Heart left ventricle (tissue), 16 donors: ENCODE measurements around the gene MCF2L. TPM values are rescaled to one million over a fixed set of nuclear protein-coding genes. Genes with fewer than 3 reads are reported as not detected.
A peak's percentile ranks its signal among the peaks of the same experiment; 100 is the strongest.

Experiments
- ATAC-seq, 4 donors: fragments of 200-7000 bp; cut with Tn5 transposase; one replicate each; pipeline ENCODE4 v1.9.1; 2020 to 2022; ENCODE audit warnings: moderate library complexity in 4 of 4, mild to moderate bottlenecking in 3 of 4, moderate number of reproducible peaks in 1 of 4
- DNase-seq, 5 donors: peaks; one replicate each; pipeline ENCODE4 v3.0.0-alpha.2; 2020
- H3K27ac ChIP-seq, 12 donors: fragments of 200-600 bp; sonication (generic) in 4 of 12; one replicate each; pipeline versions ENCODE4 v1.5.0 to v1.8.0; 2016 to 2022; ENCODE audit warnings: mild to moderate bottlenecking in 2 of 12
- H3K27me3 ChIP-seq, 9 donors: fragments of 200-600 bp; sonication (generic) in 2 of 9; one replicate each; pipeline versions ENCODE4 v1.5.1 to v1.8.0; 2016 to 2022; ENCODE audit warnings: mild to moderate bottlenecking in 3 of 9
- H3K36me3 ChIP-seq, 9 donors: fragments of 200-600 bp; sonication (generic) in 2 of 9; one replicate each; pipeline versions ENCODE4 v1.5.0 to v1.8.0; 2018 to 2022; ENCODE audit warnings: mild to moderate bottlenecking in 2 of 9
- H3K4me1 ChIP-seq, 12 donors: fragments of 200-600 bp; sonication (generic) in 4 of 12; one replicate each; pipeline versions ENCODE4 v1.5.0 to v1.8.0; 2016 to 2022; ENCODE audit warnings: mild to moderate bottlenecking in 3 of 12
- H3K4me3 ChIP-seq, 12 donors: fragments of 200-600 bp; sonication (generic) in 4 of 12; one replicate each; pipeline versions ENCODE4 v1.5.0 to v1.8.0; 2017 to 2022; ENCODE audit warnings: mild to moderate bottlenecking in 9 of 12, moderate library complexity in 4 of 12
- H3K9me3 ChIP-seq, 12 donors: fragments of 200-600 bp; sonication (generic) in 4 of 12; one replicate each; pipeline versions ENCODE4 v1.5.0 to v1.8.0; 2016 to 2022; ENCODE audit warnings: mild to moderate bottlenecking in 1 of 12
- CTCF ChIP-seq, 12 donors: fragments of 200-600 bp; sonication (generic) in 4 of 12; IDR thresholded peaks; one replicate each; pipeline versions ENCODE4 v1.5.0 to v1.8.0; 2018 to 2022; ENCODE audit warnings: antibody characterized with exemption in 12 of 12, mild to moderate bottlenecking in 5 of 12
- POLR2A ChIP-seq, 2 donors: fragments of 450-650 bp; IDR thresholded peaks; one replicate each; pipeline ENCODE4 v1.6.1; 2017; ENCODE audit warnings: antibody characterized with exemption in 2 of 2, mild to moderate bottlenecking in 2 of 2, moderate library complexity in 2 of 2
- WGBS, 4 donors: extraction: QIAGEN DNeasy Blood & Tissue Kit in 2 of 4; methylation state at CpG; one replicate each; pipeline versions ENCODE4 v1.1.5 to v1.1.7; 2013 to 2018; 5-methylcytosine and 5-hydroxymethylcytosine counted together
- intact Hi-C, 10 donors: fragments of 100-400 bp; cut with DNase I; formaldehyde crosslinking; loops; one replicate each; pipeline versions ENCODE4 v1.11.1 to v1.14.2; 2022
- polyA plus RNA-seq, 2 donors: library from polyadenylated mRNA; stranded (reverse); fragments of 200-250 nt; gene quantifications; one replicate each; pipeline ENCODE4 v1.2.3, GENCODE V29; 2013
- total RNA-seq, 9 donors: library from RNA; depleted of rRNA in 2 of 9; stranded (reverse); fragments of >200 nt in 2 of 9; fragmentation: NEBNext Ultra II Directional in 3 of 9; extraction: Animal tissue kit (Norgen Biotek cat#: 25700) in 3 of 9; gene quantifications; one replicate each; pipeline versions ENCODE4 v1.1.0 to v1.2.4, GENCODE V29; 2016 to 2023
- donor health status: ischemic (EF 13 %, LVEDD 7.1; RV severe dilation, severe dysfunction).
- donor health status: healthy with polysubstance abuse.
- donor health status: DM: no; HTN: yes; CAD: no.
- donor health status: DM: no; HTN: no; CAD: no.
- donor health status: ischemic (EF 25% LVEDD 6.9; RV normal size, moderate dysfunction).
- donor health status: ischemic (EF 25% LVEDD 5.7; RV mildly dilated, moderate dysfunction).
- donor health status: healthy.
- donor health status: DM: yes; HTN: yes; CAD: no.
- donor health status: ischemic (EF 35%, LVEDD 5.7; RV mildly dilated, moderate dysfunction).
- donor health status: nonischemic (EF 11% LVEDD 7.7; RV severe dilation, severe dysfunction).
- donor health status: DM: yes; HTN: yes; CAD: no.
- donor health status: PGD.
- donor health status: ischemic (EF 29% LVEDD 5.4; RV normal size, mild dysfunction).
- donor health status: nonischemic (EF 23%, LVEDD 6.1; RV moderate dilation, normal function).

MCF2L gene
- total and polyA plus RNA-seq, 11 donors: 26.0 to 61.0 (median 42.7) TPM

- Histone ChIP-seq H3K36me3 (peaks cover 0 to 52% (median 29%) of the 10 kb centered on the region in 9 donors), H3K9me3 (no peaks in the 10 kb centered on the region), H3K27me3 (no peaks in the 10 kb centered on the region), H3K4me3 (no peak overlapping the region), H3K27ac (peak overlapping the region in 2 of 12 donors; percentile 17 to 30), H3K4me1 (peaks cover 0 to 13% (median under 1%) of the 10 kb centered on the region in 12 donors)
- no peak for ATAC-seq
- 80 to 90% (median 90%) methylated on average over 6 to 10 of the region's 10 CpGs for WGBS, 4 donors
- TF ChIP-seq POLR2A (IDR thresholded peaks at IDR 0.05) (no peak), CTCF (IDR thresholded peaks at IDR 0.05) (no peak)
- intact Hi-C loops: no loop called here
- peak in 2 of 5 donors; percentile 13 to 33 for DNase-seq
Observed at GRCh38 chr13:113083022-113083373, 114.0 kb downstream of the MCF2L start.

- intact Hi-C loops: no loop called here
- DNase-seq: peak; percentile 64 to 90 (median 75)
- peak overlapping the region in 2 of 12 donors; percentile 17 to 30 for H3K27ac ChIP-seq
Observed at GRCh38 chr13:113083402-113084061, 114.5 kb downstream of the MCF2L start.

GRCh38 chr13:113084094-113084942 is 115.3 kb downstream of the MCF2L start:
- 88 to 93% (median 93%) methylated on average over 21 to 25 of the region's 25 CpGs for WGBS, 4 donors

More at GRCh38 chr13:113083402-113084061, 114.5 kb downstream of the MCF2L start:
- Histone ChIP-seq H3K9me3 (no peaks in the 10 kb centered on the region), H3K4me1 (peaks cover 0 to 13% (median under 1%) of the 10 kb centered on the region in 12 donors), H3K27me3 (no peaks in the 10 kb centered on the region), H3K36me3 (peaks cover 0 to 53% (median 33%) of the 10 kb centered on the region in 9 donors), H3K4me3 (no peak overlapping the region)
- TF ChIP-seq POLR2A (IDR thresholded peaks at IDR 0.05) (no peak), CTCF (IDR thresholded peaks at IDR 0.05) (no peak)
- WGBS, 4 donors: 40 to 51% (median 50%) methylated on average over 16 to 18 of the region's 18 CpGs
- peak; percentile 67 to 87 (median 78) for ATAC-seq

More at GRCh38 chr13:113084094-113084942, 115.3 kb downstream of the MCF2L start:
- H3K4me1 ChIP-seq: peaks cover 0 to 10% (median under 1%) of the 10 kb centered on the region in 12 donors
- intact Hi-C loops: no loop called here
- no peak overlapping the region for H3K27ac ChIP-seq
- no peaks in the 10 kb centered on the region for H3K9me3 ChIP-seq
- ATAC-seq (no peak), DNase-seq (peak in 3 of 5 donors; percentile 13 to 59 (median 18))
- no peak overlapping the region for H3K4me3 ChIP-seq
- no peaks in the 10 kb centered on the region for H3K27me3 ChIP-seq
- peaks cover 0 to 48% (median 30%) of the 10 kb centered on the region in 9 donors for H3K36me3 ChIP-seq
- no peak for TF ChIP-seq POLR2A (IDR thresholded peaks at IDR 0.05)
- peak in 1 of 12 donors; percentile 10 for TF ChIP-seq CTCF (IDR thresholded peaks at IDR 0.05)
